ENCODE data around the gene MGMT.

MGMT gene

DNA sequence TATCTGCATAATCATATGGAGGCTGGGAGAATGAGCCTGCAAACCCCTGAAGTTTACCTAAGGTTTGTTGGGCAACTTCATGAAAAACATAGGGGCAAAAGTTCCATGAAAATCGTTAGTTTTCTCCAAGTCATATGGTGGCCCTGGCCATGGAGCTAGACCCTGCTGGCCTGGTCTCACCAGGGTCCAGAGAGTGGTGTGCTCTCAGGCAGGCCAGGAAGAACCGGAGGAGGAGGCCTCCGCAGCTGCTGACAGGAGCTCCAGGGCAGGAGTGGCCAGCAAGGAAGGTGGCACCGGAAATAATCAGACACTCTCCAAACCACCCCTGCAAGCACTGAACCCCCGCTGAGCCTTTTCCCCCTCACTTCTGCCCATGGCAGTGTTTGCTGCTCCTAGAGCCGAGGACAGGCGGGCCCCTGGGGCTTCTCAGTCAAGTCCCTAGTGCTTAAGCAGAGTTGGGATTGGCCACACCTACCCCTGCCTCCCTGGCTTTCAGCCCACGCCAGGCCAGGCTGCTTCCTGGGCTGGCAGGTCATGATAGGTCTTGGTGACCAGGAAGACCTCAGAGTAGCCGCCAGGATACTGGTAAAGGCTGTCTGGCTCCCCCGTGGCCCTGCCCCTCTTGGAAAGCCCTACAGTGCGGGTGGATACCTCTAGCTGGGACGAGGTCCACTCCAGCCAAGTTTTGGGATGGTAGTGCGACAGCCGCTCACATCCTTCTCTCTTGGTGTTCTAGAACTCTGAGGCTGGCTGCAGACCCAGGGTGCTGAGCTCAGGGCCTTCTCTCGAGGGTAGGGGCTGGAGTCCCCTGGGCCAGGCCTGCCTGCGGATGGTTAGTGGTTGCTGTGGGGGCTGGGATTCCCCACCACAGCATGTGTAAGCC, 242.8 kb downstream of the MGMT start:
- Histone ChIP-seq H4K20me1 (ENCODE audit: insufficient read depth, low read length) (no peaks in the 10 kb centered on the region), H3K27me3 (ENCODE audit: insufficient read depth, low read length, poor library complexity) (no peaks in the 10 kb centered on the region)

DNA sequence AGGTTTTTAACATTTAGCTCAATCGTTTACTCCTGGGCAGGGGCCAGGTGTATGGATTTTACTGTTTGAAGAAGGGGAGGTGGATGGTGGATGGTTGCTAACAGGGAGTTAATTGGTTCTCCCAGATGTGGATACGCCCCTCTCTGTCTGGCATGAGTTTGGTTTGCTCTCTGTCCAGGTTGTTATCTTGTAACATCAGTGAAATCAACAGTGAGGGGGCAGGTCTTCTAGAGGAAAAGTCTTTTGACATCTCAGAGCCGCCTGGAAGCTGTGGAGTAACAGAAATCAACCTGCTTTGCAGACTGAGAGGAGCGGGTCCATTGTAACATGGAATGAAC, 243.4 kb downstream of the MGMT start:
- TF ChIP-seq EZH2 (IDR thresholded peaks at IDR 0.05; ENCODE audit: borderline replicate concordance, low read depth, low read length, severe bottlenecking), result no peak
- TF ChIP-seq, protein P1, sequence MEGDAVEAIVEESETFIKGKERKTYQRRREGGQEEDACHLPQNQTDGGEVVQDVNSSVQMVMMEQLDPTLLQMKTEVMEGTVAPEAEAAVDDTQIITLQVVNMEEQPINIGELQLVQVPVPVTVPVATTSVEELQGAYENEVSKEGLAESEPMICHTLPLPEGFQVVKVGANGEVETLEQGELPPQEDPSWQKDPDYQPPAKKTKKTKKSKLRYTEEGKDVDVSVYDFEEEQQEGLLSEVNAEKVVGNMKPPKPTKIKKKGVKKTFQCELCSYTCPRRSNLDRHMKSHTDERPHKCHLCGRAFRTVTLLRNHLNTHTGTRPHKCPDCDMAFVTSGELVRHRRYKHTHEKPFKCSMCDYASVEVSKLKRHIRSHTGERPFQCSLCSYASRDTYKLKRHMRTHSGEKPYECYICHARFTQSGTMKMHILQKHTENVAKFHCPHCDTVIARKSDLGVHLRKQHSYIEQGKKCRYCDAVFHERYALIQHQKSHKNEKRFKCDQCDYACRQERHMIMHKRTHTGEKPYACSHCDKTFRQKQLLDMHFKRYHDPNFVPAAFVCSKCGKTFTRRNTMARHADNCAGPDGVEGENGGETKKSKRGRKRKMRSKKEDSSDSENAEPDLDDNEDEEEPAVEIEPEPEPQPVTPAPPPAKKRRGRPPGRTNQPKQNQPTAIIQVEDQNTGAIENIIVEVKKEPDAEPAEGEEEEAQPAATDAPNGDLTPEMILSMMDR (IDR thresholded peaks at IDR 0.05; ENCODE audit: borderline replicate concordance, extremely low read depth, low read length, poor library complexity, severe bottlenecking), result no peak
- Histone ChIP-seq H4K20me1 (ENCODE audit: insufficient read depth, low read length) (no peaks in the 10 kb centered on the region), H3K36me3 (ENCODE audit: insufficient read depth, low read length) (peaks cover 18% of the 10 kb centered on the region), H3K4me2 (ENCODE audit: insufficient read depth, low read length) (no peak overlapping the region), H3K4me1 (ENCODE audit: insufficient read depth, low read length) (no peaks in the 10 kb centered on the region), H3K4me3 (ENCODE audit: low read depth in 1 of 2, low read length in 2 of 2) (no peak overlapping the region), H3K27ac (ENCODE audit: low read length) (no peak overlapping the region), H3K27me3 (ENCODE audit: insufficient read depth, low read length, poor library complexity) (no peaks in the 10 kb centered on the region), H3K9me3 (ENCODE audit: insufficient read depth, low read length, severe bottlenecking) (no peaks in the 10 kb centered on the region), H2AFZ (ENCODE audit: low read depth, low read length) (no peak overlapping the region), H3K79me2 (ENCODE audit: insufficient read depth, low read length) (no peaks in the 10 kb centered on the region), H3K9ac (ENCODE audit: low read depth, low read length) (no peak overlapping the region)
- DNase-seq (no peak), ATAC-seq (ENCODE audit: insufficient read depth, low read depth) (no peak)

More for the DNA sequence above, 242.8 kb downstream of the MGMT start:
- DNase-seq (no peak), ATAC-seq (ENCODE audit: insufficient read depth, low read depth) (no peak)
- Histone ChIP-seq H3K9me3 (ENCODE audit: insufficient read depth, low read length, severe bottlenecking) (no peaks in the 10 kb centered on the region), H3K4me2 (ENCODE audit: insufficient read depth, low read length) (no peak overlapping the region), H3K4me3 (ENCODE audit: low read depth in 1 of 2, low read length in 2 of 2) (no peak overlapping the region), H3K9ac (ENCODE audit: low read depth, low read length) (no peak overlapping the region), H3K4me1 (ENCODE audit: insufficient read depth, low read length) (no peaks in the 10 kb centered on the region), H2AFZ (ENCODE audit: low read depth, low read length) (no peak overlapping the region), H3K27ac (ENCODE audit: low read length) (0 out of 2 replicates have a peak overlapping the region, but pooled peaks have one; percentile 10), H3K79me2 (ENCODE audit: insufficient read depth, low read length) (no peaks in the 10 kb centered on the region), H3K36me3 (ENCODE audit: insufficient read depth, low read length) (peaks cover 18% of the 10 kb centered on the region)
- TF ChIP-seq, protein P1 (IDR thresholded peaks at IDR 0.05; ENCODE audit: borderline replicate concordance, extremely low read depth, low read length, poor library complexity, severe bottlenecking), result no peak
- no peak for TF ChIP-seq EZH2 (IDR thresholded peaks at IDR 0.05; ENCODE audit: borderline replicate concordance, low read depth, low read length, severe bottlenecking)

DNA sequence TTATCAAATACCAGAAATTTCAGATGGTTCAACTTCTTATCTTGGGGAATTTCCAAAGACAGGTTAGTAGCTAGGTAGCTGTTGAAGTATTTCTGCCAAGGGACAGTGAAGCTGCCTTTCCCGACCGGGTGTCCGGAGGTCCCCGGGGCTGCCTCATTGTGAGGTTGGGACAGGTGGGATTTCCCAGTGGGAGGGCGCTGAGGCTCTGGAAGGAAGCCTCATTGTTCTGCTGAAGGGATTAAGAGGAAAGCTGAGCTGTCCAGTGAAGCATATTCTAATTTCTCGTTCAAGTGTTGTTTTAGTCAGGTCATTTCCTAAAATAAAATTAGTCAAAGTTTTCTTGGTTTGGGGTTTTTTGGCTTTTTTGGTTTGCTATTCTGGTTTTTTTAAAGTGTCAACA, 244.2 kb downstream of the MGMT start:
- no peak overlapping the region for H3K9ac ChIP-seq (ENCODE audit: low read depth, low read length)
- H2AFZ ChIP-seq (ENCODE audit: low read depth, low read length), result no peak overlapping the region

More for the DNA sequence above, 244.2 kb downstream of the MGMT start:
- no peaks in the 10 kb centered on the region for H3K79me2 ChIP-seq (ENCODE audit: insufficient read depth, low read length)
- H3K27ac ChIP-seq (ENCODE audit: low read length), result no peak overlapping the region
- TF ChIP-seq, protein P1 (IDR thresholded peaks at IDR 0.05; ENCODE audit: borderline replicate concordance, extremely low read depth, low read length, poor library complexity, severe bottlenecking), result no peak
- TF ChIP-seq EZH2 (IDR thresholded peaks at IDR 0.05; ENCODE audit: borderline replicate concordance, low read depth, low read length, severe bottlenecking), result no peak
- no peak overlapping the region for H3K4me2 ChIP-seq (ENCODE audit: insufficient read depth, low read length)
- no peaks in the 10 kb centered on the region for H4K20me1 ChIP-seq (ENCODE audit: insufficient read depth, low read length)
- no peaks in the 10 kb centered on the region for H3K27me3 ChIP-seq (ENCODE audit: insufficient read depth, low read length, poor library complexity)
- no peaks in the 10 kb centered on the region for H3K9me3 ChIP-seq (ENCODE audit: insufficient read depth, low read length, severe bottlenecking)
- H3K4me1 ChIP-seq (ENCODE audit: insufficient read depth, low read length), result no peaks in the 10 kb centered on the region
- no peak overlapping the region for H3K4me3 ChIP-seq (ENCODE audit: low read depth in 1 of 2, low read length in 2 of 2)
- DNase-seq, result no peak
- peaks cover 13% of the 10 kb centered on the region for H3K36me3 ChIP-seq (ENCODE audit: insufficient read depth, low read length)
- ATAC-seq (ENCODE audit: insufficient read depth, low read depth), result no peak
